BE2C (cell line): Measurements from ENCODE around the gene PATJ.

Experiments
- DNase-seq: peaks from one replicate; pipeline ENCODE4 v3.0.0-alpha.2; 2020
- H3K27me3 ChIP-seq: fragments of 250-450 bp; sonication (Bioruptor Pico); 2 replicates; pipeline ENCODE4 v1.5.1; 2020; ENCODE audit warnings: mild to moderate bottlenecking
- H3K36me3 ChIP-seq: fragments of 250-450 bp; sonication (Bioruptor Pico); 2 replicates; pipeline ENCODE4 v1.5.1; 2020; ENCODE audit warnings: mild to moderate bottlenecking
- H3K4me1 ChIP-seq: fragments of 250-450 bp; sonication (Bioruptor Pico); 2 replicates; pipeline ENCODE4 v1.5.1; 2020
- H3K4me3 ChIP-seq: 2 replicates; pipeline ENCODE4 v1.5.1; 2011; ENCODE audit warnings: low read depth, low read length
- H3K9me3 ChIP-seq: fragments of 250-450 bp; sonication (Bioruptor Pico); 2 replicates; pipeline ENCODE4 v1.5.1; 2020
- TF ChIP-seq, protein P1 (sequence below): IDR thresholded peaks from 2 replicates; pipeline ENCODE4 v1.5.1; 2012; ENCODE audit warnings: mild to moderate bottlenecking, low read depth, low read length

Gene PATJ

DNA sequence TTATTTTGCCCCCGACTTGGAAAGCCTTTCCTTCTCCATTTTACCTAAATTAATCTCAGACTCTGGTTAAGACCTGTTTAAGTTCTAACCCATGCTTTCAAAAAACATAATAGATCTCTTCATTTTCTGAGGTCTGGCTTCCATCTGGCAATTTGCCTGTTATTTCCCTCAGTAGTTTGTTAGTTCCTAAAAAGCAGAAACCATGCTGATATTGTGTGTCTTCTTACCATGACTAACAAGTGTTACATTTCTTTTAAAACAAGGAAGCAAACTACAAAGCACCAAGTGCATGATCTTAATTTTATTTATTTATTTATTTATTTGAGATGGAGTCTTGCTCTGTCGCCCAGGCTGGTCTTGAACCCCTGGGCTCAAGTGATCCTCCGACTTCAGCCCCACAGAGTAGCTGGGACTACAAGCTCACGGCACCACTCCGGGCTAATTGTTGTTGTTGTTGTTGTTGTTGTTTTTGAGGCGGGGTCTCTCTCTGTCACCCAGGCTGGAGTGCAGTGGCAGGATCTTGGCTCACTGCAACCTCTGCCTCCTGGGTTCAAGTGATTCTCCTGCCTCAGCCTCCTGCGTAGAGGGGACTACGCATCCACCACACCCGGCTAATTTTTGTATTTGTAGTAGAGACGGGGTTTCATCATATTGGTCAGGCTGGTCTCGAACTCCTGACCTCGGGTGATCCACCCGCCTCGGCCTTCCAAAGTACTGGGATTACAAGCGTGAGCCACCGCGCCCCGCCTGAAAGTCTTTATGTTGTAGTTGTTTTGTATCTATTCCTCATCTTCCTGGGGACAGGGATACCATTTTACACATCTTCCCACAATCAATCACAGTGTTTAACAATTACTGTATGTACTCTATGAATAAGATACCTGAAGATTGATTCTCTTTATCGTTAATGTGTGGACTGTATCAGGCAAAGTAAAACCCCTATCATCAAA lies 1.3 kb upstream of the PATJ start:
- Histone ChIP-seq H3K27me3 (no peaks in the 10 kb centered on the region), H3K36me3 (no peaks in the 10 kb centered on the region), H3K4me1 (no peaks in the 10 kb centered on the region), H3K4me3 (no peak overlapping the region; the same call in 1 of the 2 replicates), H3K9me3 (no peaks in the 10 kb centered on the region)
- TF ChIP-seq, protein P1, sequence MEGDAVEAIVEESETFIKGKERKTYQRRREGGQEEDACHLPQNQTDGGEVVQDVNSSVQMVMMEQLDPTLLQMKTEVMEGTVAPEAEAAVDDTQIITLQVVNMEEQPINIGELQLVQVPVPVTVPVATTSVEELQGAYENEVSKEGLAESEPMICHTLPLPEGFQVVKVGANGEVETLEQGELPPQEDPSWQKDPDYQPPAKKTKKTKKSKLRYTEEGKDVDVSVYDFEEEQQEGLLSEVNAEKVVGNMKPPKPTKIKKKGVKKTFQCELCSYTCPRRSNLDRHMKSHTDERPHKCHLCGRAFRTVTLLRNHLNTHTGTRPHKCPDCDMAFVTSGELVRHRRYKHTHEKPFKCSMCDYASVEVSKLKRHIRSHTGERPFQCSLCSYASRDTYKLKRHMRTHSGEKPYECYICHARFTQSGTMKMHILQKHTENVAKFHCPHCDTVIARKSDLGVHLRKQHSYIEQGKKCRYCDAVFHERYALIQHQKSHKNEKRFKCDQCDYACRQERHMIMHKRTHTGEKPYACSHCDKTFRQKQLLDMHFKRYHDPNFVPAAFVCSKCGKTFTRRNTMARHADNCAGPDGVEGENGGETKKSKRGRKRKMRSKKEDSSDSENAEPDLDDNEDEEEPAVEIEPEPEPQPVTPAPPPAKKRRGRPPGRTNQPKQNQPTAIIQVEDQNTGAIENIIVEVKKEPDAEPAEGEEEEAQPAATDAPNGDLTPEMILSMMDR: no peak
- DNase-seq: no peak

GRCh38 chr1:61742620-61743430 lies 545 bp downstream of the PATJ start:
- TF ChIP-seq, protein P1: no peak
- no peaks in the 10 kb centered on the region for H3K36me3 ChIP-seq
- no peaks in the 10 kb centered on the region for H3K9me3 ChIP-seq
- DNase-seq: peak; percentile 19
- no peaks in the 10 kb centered on the region for H3K27me3 ChIP-seq
- H3K4me1 ChIP-seq: no peaks in the 10 kb centered on the region
- H3K4me3 ChIP-seq: peak overlapping the region; percentile 53

- H3K27me3 ChIP-seq: no peaks in the 10 kb centered on the region
- no peaks in the 10 kb centered on the region for H3K4me1 ChIP-seq
- TF ChIP-seq, protein P1: no peak
- no peak overlapping the region for H3K4me3 ChIP-seq
- no peaks in the 10 kb centered on the region for H3K9me3 ChIP-seq
- DNase-seq: no peak
- H3K36me3 ChIP-seq: no peaks in the 10 kb centered on the region
Observed at GRCh38 chr1:61743431-61743705, 1.1 kb downstream of the PATJ start.

GRCh38 chr1:61743716-61744580 lies 1.7 kb downstream of the PATJ start:
- H3K4me1 ChIP-seq: no peaks in the 10 kb centered on the region
- no peak for DNase-seq
- H3K9me3 ChIP-seq: no peaks in the 10 kb centered on the region

GRCh38 chr1:61746813-61747212 lies 4.5 kb downstream of the PATJ start:
- Histone ChIP-seq H3K4me1 (no peaks in the 10 kb centered on the region), H3K27me3 (no peaks in the 10 kb centered on the region), H3K36me3 (no peaks in the 10 kb centered on the region), H3K4me3 (no peak overlapping the region), H3K9me3 (no peaks in the 10 kb centered on the region)
- no peak for DNase-seq
- TF ChIP-seq, protein P1: no peak

More at GRCh38 chr1:61743716-61744580, 1.7 kb downstream of the PATJ start:
- Histone ChIP-seq H3K4me3 (no peak overlapping the region), H3K36me3 (no peaks in the 10 kb centered on the region), H3K27me3 (no peaks in the 10 kb centered on the region)
- TF ChIP-seq, protein P1: no peak
